HG03025 (cell line): Measurements from ENCODE around the gene SGMS2.

Experiments used
- ATAC-seq: cut with Tn5 transposase; IDR thresholded peaks from one replicate; pipeline ENCODE4 v1.9.1; 2021; ENCODE audit warnings: mild to moderate bottlenecking, moderate library complexity; ENCODE audit not compliant: unreplicated experiment, low FRiP score

The SGMS2 gene

GRCh38 chr4:107863850-107864371 lies 39.2 kb downstream of the SGMS2 start:
- no peak for ATAC-seq

- ATAC-seq, result no peak
Observed at GRCh38 chr4:107866726-107867125, 42.0 kb downstream of the SGMS2 start.

GRCh38 chr4:107870236-107870635 lies 45.5 kb downstream of the SGMS2 start:
- ATAC-seq, result no peak

GRCh38 chr4:107870916-107871786 lies 46.4 kb downstream of the SGMS2 start:
- ATAC-seq, result no peak

GRCh38 chr4:107874024-107874423 lies 49.3 kb downstream of the SGMS2 start:
- ATAC-seq, result no peak

GRCh38 chr4:107876099-107876498 lies 51.4 kb downstream of the SGMS2 start:
- no peak for ATAC-seq

- ATAC-seq, result no peak
Observed at GRCh38 chr4:107877361-107877760, 52.6 kb downstream of the SGMS2 start.

- ATAC-seq, result no peak
Observed at GRCh38 chr4:107885865-107886264, 61.1 kb downstream of the SGMS2 start.

- ATAC-seq, result no peak
Observed at GRCh38 chr4:107888237-107888636, 63.5 kb downstream of the SGMS2 start.

- no peak for ATAC-seq
Observed at GRCh38 chr4:107890779-107891178, 66.0 kb downstream of the SGMS2 start.

- no peak for ATAC-seq
Observed at GRCh38 chr4:107891299-107891698, 66.6 kb downstream of the SGMS2 start.

GRCh38 chr4:107893171-107894137 lies 68.7 kb downstream of the SGMS2 start:
- no peak for ATAC-seq

GRCh38 chr4:107894138-107894603 lies 69.4 kb downstream of the SGMS2 start:
- ATAC-seq, result no peak

GRCh38 chr4:107896158-107896645 lies 71.5 kb downstream of the SGMS2 start:
- ATAC-seq, result no peak

- no peak for ATAC-seq
Observed at GRCh38 chr4:107896646-107897045, 71.9 kb downstream of the SGMS2 start.

GRCh38 chr4:107897823-107898222 lies 73.1 kb downstream of the SGMS2 start:
- ATAC-seq, result no peak

- ATAC-seq, result no peak
Observed at GRCh38 chr4:107900067-107900466, 75.3 kb downstream of the SGMS2 start.

GRCh38 chr4:107900508-107900907 lies 75.8 kb downstream of the SGMS2 start:
- ATAC-seq, result no peak

- no peak for ATAC-seq
Observed at GRCh38 chr4:107901213-107901934, 76.6 kb downstream of the SGMS2 start.

GRCh38 chr4:107902715-107903114 lies 78.0 kb downstream of the SGMS2 start:
- no peak for ATAC-seq
